Hepatocyte (in vitro differentiated cells): ENCODE data around the gene ABHD3. TPM values are rescaled to one million over a fixed set of nuclear protein-coding genes. Genes with fewer than 3 reads are reported as not detected.
A peak's percentile ranks its signal among the peaks of the same experiment; 100 is the strongest.

ENCODE experiments used
- DNase-seq: peaks from one replicate; pipeline ENCODE4 v3.0.0-alpha.2; 2016; ENCODE audit warnings: low spot score
- H2AFZ ChIP-seq: fragments of 200-600 bp; sonication (generic); 2 replicates; pipeline ENCODE4 v1.6.0; 2016; ENCODE audit warnings: antibody characterized with exemption, mild to moderate bottlenecking
- H3K27ac ChIP-seq: fragments of 200-600 bp; sonication (generic); 2 replicates; pipeline ENCODE4 v1.5.1; 2016; ENCODE audit warnings: mild to moderate bottlenecking
- H3K27me3 ChIP-seq: fragments of 200-600 bp; sonication (generic); 2 replicates; pipeline ENCODE4 v1.6.1; 2016
- H3K36me3 ChIP-seq: fragments of 200-600 bp; sonication (generic); replicated peaks from 2 replicates; pipeline ENCODE4 v1.5.1; 2016; ENCODE audit warnings: low read depth; ENCODE audit not compliant: insufficient read depth
- H3K4me1 ChIP-seq: fragments of 200-600 bp; sonication (generic); 2 replicates; pipeline ENCODE4 v1.5.1; 2016; ENCODE audit warnings: mild to moderate bottlenecking, moderate library complexity; ENCODE audit not compliant: insufficient read depth
- H3K4me2 ChIP-seq: fragments of 200-600 bp; sonication (generic); 2 replicates; pipeline ENCODE4 v1.6.0; 2016
- H3K4me3 ChIP-seq: fragments of 200-600 bp; sonication (generic); 2 replicates; pipeline ENCODE4 v1.5.1; 2016; ENCODE audit warnings: mild to moderate bottlenecking
- H3K79me2 ChIP-seq: fragments of 200-600 bp; sonication (generic); 2 replicates; pipeline ENCODE4 v1.6.0; 2017; ENCODE audit warnings: mild to moderate bottlenecking
- H3K9me2 ChIP-seq: fragments of 200-600 bp; sonication (generic); replicated peaks from 2 replicates; pipeline ENCODE4 v1.6.0; 2017; ENCODE audit warnings: mild to moderate bottlenecking; ENCODE audit not compliant: insufficient read depth
- H3K9me3 ChIP-seq: fragments of 200-600 bp; sonication (generic); 2 replicates; pipeline ENCODE4 v1.5.1; 2016; ENCODE audit warnings: low read depth, mild to moderate bottlenecking
- H4K20me1 ChIP-seq: fragments of 200-600 bp; sonication (generic); 2 replicates; pipeline ENCODE4 v1.6.0; 2016; ENCODE audit warnings: mild to moderate bottlenecking; ENCODE audit not compliant: insufficient read depth, poor library complexity, severe bottlenecking
- CTCF ChIP-seq: fragments of 200-600 bp; sonication (generic); IDR thresholded peaks from 2 replicates; pipeline ENCODE4 v1.5.1; 2016; ENCODE audit warnings: antibody characterized with exemption, mild to moderate bottlenecking; ENCODE audit not compliant: poor library complexity
- EZH2 ChIP-seq: fragments of 200-600 bp; sonication (generic); IDR thresholded peaks from 2 replicates; pipeline ENCODE4 v1.6.1; 2016; ENCODE audit warnings: antibody characterized with exemption, mild to moderate bottlenecking, borderline replicate concordance
- EZH2phosphoT487 ChIP-seq: fragments of 200-600 bp; sonication (generic); IDR thresholded peaks from one replicate; pipeline ENCODE4 v1.6.1; 2018; ENCODE audit warnings: antibody characterized with exemption, mild to moderate bottlenecking, low read depth, moderate library complexity; ENCODE audit not compliant: unreplicated experiment, severe bottlenecking
- WGBS: methylation state at CpG from one replicate; pipeline ENCODE4 v1.1.6; 2016; ENCODE audit warnings: low lambda C conversion rate; ENCODE audit errors: missing lambda C conversion rate; 5-methylcytosine and 5-hydroxymethylcytosine counted together
- polyA plus RNA-seq: library from polyadenylated mRNA; unstranded; fragments of >200 nt; fragmentation: Nextera tagmentation; extraction: Ambion mirVana; gene quantifications from 2 replicates; pipeline ENCODE4 v1.2.1, GENCODE V29; 2016
- total RNA-seq: library from RNA; depleted of rRNA; stranded (reverse); fragments of >200 nt; gene quantifications from 2 replicates; pipeline ENCODE4 v1.2.3, GENCODE V29; 2014

The ABHD3 gene
- total and polyA plus RNA-seq, 2 experiments from 2014 or later, result 45.9 to 60.1 TPM

- no peak overlapping the region for H3K4me2 ChIP-seq
- 32% methylated on average over 3 of the region's 3 CpGs for WGBS
Measured at GRCh38 chr18:21672521-21673267, 31.9 kb downstream of the ABHD3 start.

GRCh38 chr18:21669736-21670285 lies 34.8 kb downstream of the ABHD3 start:
- Histone ChIP-seq H3K36me3 (no peaks in the 10 kb centered on the region), H3K4me1 (peaks cover 5% of the 10 kb centered on the region), H3K9me2 (no peaks in the 10 kb centered on the region), H4K20me1 (no peaks in the 10 kb centered on the region), H3K79me2 (no peaks in the 10 kb centered on the region), H3K4me2 (no peak overlapping the region), H2AFZ (no peak overlapping the region), H3K27me3 (no peaks in the 10 kb centered on the region), H3K9me3 (no peaks in the 10 kb centered on the region), H3K27ac (no peak overlapping the region), H3K4me3 (no peak overlapping the region)
- DNase-seq, result no peak
- WGBS, result 94% methylated on average over 9 of the region's 9 CpGs
- TF ChIP-seq CTCF (no peak), EZH2phosphoT487 (no peak), EZH2 (no peak)

More at GRCh38 chr18:21672521-21673267, 31.9 kb downstream of the ABHD3 start:
- Histone ChIP-seq H2AFZ (no peak overlapping the region), H3K79me2 (no peaks in the 10 kb centered on the region), H3K36me3 (no peaks in the 10 kb centered on the region), H3K4me3 (no peak overlapping the region), H3K9me3 (no peaks in the 10 kb centered on the region), H3K27me3 (no peaks in the 10 kb centered on the region), H3K9me2 (no peaks in the 10 kb centered on the region), H3K27ac (peak overlapping the region; percentile 87), H4K20me1 (no peaks in the 10 kb centered on the region), H3K4me1 (peaks cover 9% of the 10 kb centered on the region)
- DNase-seq, result peak; percentile 83
- peak; percentile 21 for TF ChIP-seq CTCF
- no peak for TF ChIP-seq EZH2phosphoT487

GRCh38 chr18:21664069-21664468 lies 40.5 kb downstream of the ABHD3 start:
- Histone ChIP-seq H3K9me3 (no peaks in the 10 kb centered on the region), H3K79me2 (no peaks in the 10 kb centered on the region), H3K27ac (no peak overlapping the region), H3K4me2 (no peak overlapping the region), H2AFZ (no peak overlapping the region), H3K9me2 (no peaks in the 10 kb centered on the region), H3K36me3 (no peaks in the 10 kb centered on the region), H3K4me1 (no peaks in the 10 kb centered on the region), H4K20me1 (no peaks in the 10 kb centered on the region), H3K27me3 (no peaks in the 10 kb centered on the region), H3K4me3 (no peak overlapping the region)
- DNase-seq, result no peak
- WGBS, result 71% methylated on average over 2 of the region's 2 CpGs
- TF ChIP-seq EZH2phosphoT487 (no peak), CTCF (no peak), EZH2 (no peak)
